GM12892 (cell line): ENCODE data around the gene ANKRD35.

Source experiments
- POLR2A ChIP-seq: IDR thresholded peaks from 2 replicates; pipeline ENCODE4 v1.6.1; 2011; ENCODE audit warnings: low read depth, low read length, control low read depth
- TAF1 ChIP-seq: IDR thresholded peaks from 2 replicates; pipeline ENCODE4 v1.6.1; 2011; ENCODE audit warnings: low read depth, mild to moderate bottlenecking, control low read depth, low read length, borderline replicate concordance

DNA sequence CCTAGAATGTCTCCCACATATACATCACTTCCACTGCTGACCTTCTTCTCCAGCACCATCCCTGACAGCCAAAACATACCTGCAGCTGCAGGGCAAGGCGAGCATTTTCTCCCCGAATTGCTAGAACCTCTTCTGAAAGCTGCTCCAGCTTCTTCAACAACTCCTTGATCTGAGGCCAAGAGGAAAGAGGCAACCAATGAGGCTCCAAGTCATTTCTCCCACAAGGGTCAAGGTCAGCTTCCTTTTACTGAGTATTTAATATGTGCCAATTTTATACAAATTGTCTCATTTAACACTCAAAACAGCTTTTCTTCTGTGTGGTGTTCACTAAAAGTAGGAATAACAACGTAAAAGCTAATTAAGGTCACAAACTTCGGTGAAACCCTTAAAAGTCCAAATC lies 17.4 kb downstream of the ANKRD35 start:
- no peak for TF ChIP-seq POLR2A
- no peak for TF ChIP-seq TAF1
